Keratinocyte (primary cell): Measurements from ENCODE around the gene CALHM5. TPM values are rescaled to one million over a fixed set of nuclear protein-coding genes. Genes with fewer than 3 reads are reported as not detected.

Source experiments
- DNase-seq: peaks from one replicate; pipeline ENCODE4 v3.0.0-alpha.2; 2011; ENCODE audit warnings: low read depth, missing footprints, low spot score
- FAIRE-seq: peaks from 2 replicates; lab custom pipeline; 2011; peaks lifted over from hg19 to GRCh38; lab: Jason Lieb, UNC
- H2AFZ ChIP-seq: 2 replicates; pipeline ENCODE4 v1.6.0; 2012; ENCODE audit warnings: low read length, control low read depth, inconsistent platforms; ENCODE audit not compliant: control insufficient read depth
- H3K27ac ChIP-seq: 2 replicates; pipeline ENCODE4 v1.5.1; 2011; ENCODE audit warnings: low read length; ENCODE audit not compliant: control insufficient read depth, insufficient read depth
- H3K27me3 ChIP-seq: 3 replicates; pipeline ENCODE4 v1.6.0; 2011; ENCODE audit warnings: low read length; ENCODE audit not compliant: control insufficient read depth, insufficient read depth; ENCODE audit errors: extremely low read depth
- H3K36me3 ChIP-seq, 2 experiments: 2 replicates in 1 of 2; 3 replicates in 1 of 2; pipeline ENCODE4 v1.5.1; 2011; ENCODE audit warnings: low read length in 2 of 2, mild to moderate bottlenecking in 1 of 2; ENCODE audit not compliant: control insufficient read depth in 2 of 2, insufficient read depth in 2 of 2; ENCODE audit errors: extremely low read depth in 1 of 2
- H3K4me1 ChIP-seq: 3 replicates; pipeline ENCODE4 v1.5.1; 2011; ENCODE audit warnings: low read length; ENCODE audit not compliant: control insufficient read depth, insufficient read depth; ENCODE audit errors: extremely low read depth
- H3K4me2 ChIP-seq: 3 replicates; pipeline ENCODE4 v1.6.0; 2011; ENCODE audit warnings: low read depth, low read length; ENCODE audit not compliant: control insufficient read depth, insufficient read depth; ENCODE audit errors: extremely low read depth
- H3K4me3 ChIP-seq, 3 experiments: fragments of 200-600 bp in 1 of 3; sonication (generic) in 1 of 3; 2 replicates in 2 of 3; 3 replicates in 1 of 3; pipeline ENCODE4 v1.5.1; 2011 to 2016; ENCODE audit warnings: low read length in 3 of 3, mild to moderate bottlenecking in 3 of 3, control low read depth in 2 of 3, inconsistent platforms in 1 of 3, low read depth in 1 of 3, mixed read lengths in 1 of 3, mixed run types in 1 of 3, moderate library complexity in 1 of 3; ENCODE audit not compliant: control insufficient read depth in 2 of 3, insufficient read depth in 2 of 3; ENCODE audit errors: extremely low read depth in 1 of 3
- H3K79me2 ChIP-seq: 2 replicates; pipeline ENCODE4 v1.6.0; 2012; ENCODE audit warnings: low read length; ENCODE audit not compliant: control insufficient read depth, insufficient read depth
- H3K9ac ChIP-seq: 3 replicates; pipeline ENCODE4 v1.6.0; 2011; ENCODE audit warnings: low read length; ENCODE audit not compliant: control insufficient read depth, insufficient read depth; ENCODE audit errors: extremely low read depth
- H3K9me1 ChIP-seq: 3 replicates; pipeline ENCODE4 v1.6.0; 2011; ENCODE audit warnings: low read length; ENCODE audit not compliant: control insufficient read depth, insufficient read depth; ENCODE audit errors: extremely low read depth
- H3K9me3 ChIP-seq: 2 replicates; pipeline ENCODE4 v1.5.1; 2012; ENCODE audit warnings: low read depth, low read length; ENCODE audit not compliant: control insufficient read depth
- H4K20me1 ChIP-seq: 3 replicates; pipeline ENCODE4 v1.6.0; 2011; ENCODE audit warnings: low read length; ENCODE audit not compliant: control insufficient read depth, insufficient read depth; ENCODE audit errors: extremely low read depth
- EZH2 ChIP-seq: IDR thresholded peaks from one replicate; pipeline ENCODE4 v1.6.1; 2012; ENCODE audit warnings: inconsistent platforms, mild to moderate bottlenecking, low read length, moderate library complexity
- dilution Hi-C: fragments of 300-500 bp; cut with MboI; formaldehyde crosslinking; loops from one replicate; pipeline ENCODE4 v1.7.0; 2020; ENCODE audit warnings: low sequenced_read_pairs; ENCODE audit not compliant: extremely low pct_ligation_motif_present
- polyA plus RNA-seq, 5 experiments: library from polyadenylated mRNA; depleted of rRNA in 3 of 5; stranded (reverse) in 3 of 5; stranded (forward) in 1 of 5; unstranded in 1 of 5; fragments of >200 nt; gene quantifications; 1 replicate in 1 of 5; 2 replicates in 3 of 5; 3 replicates in 1 of 5; pipeline versions ENCODE4 v1.2.1 to v1.2.3, GENCODE V29; 2011 to 2012; ENCODE audit warnings: missing spikeins in 2 of 5, low read depth in 1 of 5, low replicate concordance in 1 of 5
- TF ChIP-seq, protein P1 (sequence below), 3 experiments: IDR thresholded peaks in 1 of 3; conservative IDR thresholded peaks in 1 of 3; optimal IDR thresholded peaks in 1 of 3; 2 replicates in 2 of 3; 3 replicates in 1 of 3; pipeline versions ENCODE3 to v1.5.1; 2011; ENCODE audit warnings: low read length in 3 of 3, mild to moderate bottlenecking in 3 of 3, moderate library complexity in 2 of 3, control low read depth in 1 of 3, inconsistent platforms in 1 of 3; ENCODE audit not compliant: insufficient read depth in 2 of 3; ENCODE audit errors: extremely low read depth in 1 of 3

The CALHM5 gene
- polyA plus RNA-seq, 1 donor (not counting 4 experiments of a cell fraction or from before 2014, with no cell fraction given), result 0.80 TPM

DNA sequence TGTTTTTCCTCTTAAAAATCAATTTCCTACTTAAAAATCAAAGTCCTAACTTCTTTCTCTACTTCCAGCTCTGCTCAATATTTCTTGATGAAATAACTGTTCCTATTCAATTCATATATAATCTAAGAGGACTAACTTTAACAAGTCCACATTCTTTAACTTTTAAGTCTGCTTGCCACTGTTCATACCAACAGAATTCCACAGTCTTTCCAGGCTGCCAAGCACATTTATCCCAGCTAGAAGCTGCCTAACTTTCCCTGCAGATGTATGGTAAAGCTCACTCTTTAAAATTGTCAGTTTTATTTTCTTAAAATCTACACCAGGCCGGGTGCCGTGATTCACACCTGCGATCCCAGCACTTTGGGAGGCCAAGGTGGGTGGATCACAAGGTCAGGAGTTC is 38.7 kb upstream of the CALHM5 start:
- no peak overlapping the region for H3K27ac ChIP-seq
- no peak overlapping the region for H2AFZ ChIP-seq
- H3K9ac ChIP-seq, result no peak overlapping the region
- dilution Hi-C loops, result no loop called here
- no peaks in the 10 kb centered on the region for H3K4me1 ChIP-seq
- H3K27me3 ChIP-seq, result no peaks in the 10 kb centered on the region
- DNase-seq, result no peak
- no peaks in the 10 kb centered on the region for H3K36me3 ChIP-seq
- no peaks in the 10 kb centered on the region for H4K20me1 ChIP-seq
- no peak for TF ChIP-seq EZH2
- TF ChIP-seq, protein P1, sequence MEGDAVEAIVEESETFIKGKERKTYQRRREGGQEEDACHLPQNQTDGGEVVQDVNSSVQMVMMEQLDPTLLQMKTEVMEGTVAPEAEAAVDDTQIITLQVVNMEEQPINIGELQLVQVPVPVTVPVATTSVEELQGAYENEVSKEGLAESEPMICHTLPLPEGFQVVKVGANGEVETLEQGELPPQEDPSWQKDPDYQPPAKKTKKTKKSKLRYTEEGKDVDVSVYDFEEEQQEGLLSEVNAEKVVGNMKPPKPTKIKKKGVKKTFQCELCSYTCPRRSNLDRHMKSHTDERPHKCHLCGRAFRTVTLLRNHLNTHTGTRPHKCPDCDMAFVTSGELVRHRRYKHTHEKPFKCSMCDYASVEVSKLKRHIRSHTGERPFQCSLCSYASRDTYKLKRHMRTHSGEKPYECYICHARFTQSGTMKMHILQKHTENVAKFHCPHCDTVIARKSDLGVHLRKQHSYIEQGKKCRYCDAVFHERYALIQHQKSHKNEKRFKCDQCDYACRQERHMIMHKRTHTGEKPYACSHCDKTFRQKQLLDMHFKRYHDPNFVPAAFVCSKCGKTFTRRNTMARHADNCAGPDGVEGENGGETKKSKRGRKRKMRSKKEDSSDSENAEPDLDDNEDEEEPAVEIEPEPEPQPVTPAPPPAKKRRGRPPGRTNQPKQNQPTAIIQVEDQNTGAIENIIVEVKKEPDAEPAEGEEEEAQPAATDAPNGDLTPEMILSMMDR (optimal IDR thresholded peaks at IDR 0.05 in 1 of 3, IDR thresholded peaks at IDR 0.05 in 1 of 3, conservative IDR thresholded peaks at IDR 0.05 in 1 of 3; ENCODE audit: extremely low read depth in 1 of 3, insufficient read depth in 2 of 3, low read length in 3 of 3), result no peak
- no peaks in the 10 kb centered on the region for H3K79me2 ChIP-seq
- no peaks in the 10 kb centered on the region for H3K9me3 ChIP-seq
- no peak for FAIRE-seq
- H3K4me3 ChIP-seq, result no peak overlapping the region
- H3K9me1 ChIP-seq, result no peaks in the 10 kb centered on the region
- no peak overlapping the region for H3K4me2 ChIP-seq

DNA sequence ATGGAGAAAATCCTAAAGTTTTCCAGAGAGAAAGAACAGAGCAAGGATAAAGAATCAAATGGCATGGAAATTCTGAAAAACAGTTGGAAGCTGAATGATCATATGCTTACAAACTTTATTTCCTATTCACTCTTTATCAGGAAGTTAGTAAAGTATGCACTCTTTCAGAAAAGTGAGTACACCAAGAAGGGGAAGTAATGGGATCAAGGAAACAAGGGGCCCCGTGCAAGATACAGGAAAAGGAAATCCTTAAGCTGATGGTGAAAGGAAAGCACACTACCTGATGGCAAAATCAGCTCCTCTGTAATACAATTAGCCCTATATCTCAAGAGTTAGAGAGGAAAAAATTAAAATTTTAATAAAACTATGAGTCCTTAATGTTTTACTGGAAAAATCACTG is 36.3 kb upstream of the CALHM5 start:
- no peak overlapping the region for H3K4me2 ChIP-seq
- H3K36me3 ChIP-seq, result no peaks in the 10 kb centered on the region
- no peak overlapping the region for H3K27ac ChIP-seq
- no peak overlapping the region for H3K9ac ChIP-seq
- DNase-seq, result no peak
- H4K20me1 ChIP-seq, result no peaks in the 10 kb centered on the region
- no peaks in the 10 kb centered on the region for H3K4me1 ChIP-seq
- no peak overlapping the region for H3K4me3 ChIP-seq
- H3K79me2 ChIP-seq, result no peaks in the 10 kb centered on the region
- no peak overlapping the region for H2AFZ ChIP-seq
- H3K9me1 ChIP-seq, result no peaks in the 10 kb centered on the region
- dilution Hi-C loops, result no loop called here
- no peaks in the 10 kb centered on the region for H3K9me3 ChIP-seq
- TF ChIP-seq, protein P1 (optimal IDR thresholded peaks at IDR 0.05 in 1 of 3, IDR thresholded peaks at IDR 0.05 in 1 of 3, conservative IDR thresholded peaks at IDR 0.05 in 1 of 3; ENCODE audit: extremely low read depth in 1 of 3, insufficient read depth in 2 of 3, low read length in 3 of 3), result no peak
- TF ChIP-seq EZH2, result no peak
- no peaks in the 10 kb centered on the region for H3K27me3 ChIP-seq
- FAIRE-seq, result no peak
